Measurements from ENCODE around the gene VPS13D.
"Not testable (repeated sequence)": the region's sequence is repeated elsewhere in the genome, so short reads cannot be mapped to it uniquely, and the experiment has no call there.

The VPS13D gene

GRCh38 chr1:12376236-12377045 is 146.6 kb downstream of the VPS13D start:
- DNase-seq = no peak

- DNase-seq = no peak
Measured at GRCh38 chr1:12380326-12381249, 150.8 kb downstream of the VPS13D start.

- no peak for DNase-seq
Measured at GRCh38 chr1:12383001-12383400, 153.2 kb downstream of the VPS13D start.

- DNase-seq = no peak
Measured at GRCh38 chr1:12383786-12384185, 154.0 kb downstream of the VPS13D start.

- DNase-seq = no peak
Measured at GRCh38 chr1:12384836-12385456, 155.1 kb downstream of the VPS13D start.

- peak; percentile 2 for DNase-seq
Measured at GRCh38 chr1:12386130-12386529, 156.3 kb downstream of the VPS13D start.

- DNase-seq = no peak
Measured at GRCh38 chr1:12387641-12388040, 157.8 kb downstream of the VPS13D start.

- DNase-seq = not testable (repeated sequence)
Measured at GRCh38 chr1:12390296-12390695, 160.5 kb downstream of the VPS13D start.

GRCh38 chr1:12397462-12398450 is 167.9 kb downstream of the VPS13D start:
- DNase-seq = no peak

- DNase-seq = no peak
Measured at GRCh38 chr1:12398479-12398878, 168.6 kb downstream of the VPS13D start.

GRCh38 chr1:12400027-12400693 is 170.3 kb downstream of the VPS13D start:
- DNase-seq = no peak

- DNase-seq = no peak
Measured at GRCh38 chr1:12402159-12402673, 172.4 kb downstream of the VPS13D start.

GRCh38 chr1:12402842-12403241 is 173.0 kb downstream of the VPS13D start:
- no peak for DNase-seq

GRCh38 chr1:12404918-12405317 is 175.1 kb downstream of the VPS13D start:
- DNase-seq = no peak

GRCh38 chr1:12405325-12406210 is 175.7 kb downstream of the VPS13D start:
- no peak for DNase-seq

- DNase-seq = no peak
Measured at GRCh38 chr1:12406211-12407021, 176.6 kb downstream of the VPS13D start.

GRCh38 chr1:12407050-12407961 is 177.5 kb downstream of the VPS13D start:
- no peak for DNase-seq

- no peak for DNase-seq
Measured at GRCh38 chr1:12407962-12408454, 178.2 kb downstream of the VPS13D start.
